ENCODE data around the gene CYBC1.

GRCh38 chr17:82494236-82495055, 43.9 kb upstream of the CYBC1 start:
- TF ChIP-seq POLR2A (IDR thresholded peaks at IDR 0.05; ENCODE audit: low read depth, low read length) (no peak), TAF1 (IDR thresholded peaks at IDR 0.05; ENCODE audit: borderline replicate concordance, low read depth, low read length) (no peak)

Measured in GM12892 (cell line).